Heart right ventricle (tissue), 16 donors: ENCODE measurements around the gene STK40. TPM values are rescaled to one million over a fixed set of nuclear protein-coding genes. Genes with fewer than 3 reads are reported as not detected.

ENCODE experiments used
- ATAC-seq, 8 donors: fragments of 200-7000 bp; cut with Tn5 transposase; one replicate each; pipeline ENCODE4 v1.9.1; 2020; ENCODE audit warnings: mild to moderate bottlenecking in 8 of 8, moderate library complexity in 8 of 8, moderate number of reproducible peaks in 1 of 8
- DNase-seq, 2 donors: peaks; one replicate each; pipeline ENCODE4 v3.0.0-alpha.2; 2020
- H3K27ac ChIP-seq, 10 donors: fragments of 200-600 bp; sonication (generic) in 2 of 10; one replicate each; pipeline versions ENCODE4 v1.5.0 to v1.8.0; 2020 to 2022; ENCODE audit warnings: mild to moderate bottlenecking in 3 of 10
- H3K27me3 ChIP-seq, 7 donors: fragments of 200-600 bp; one replicate each; pipeline ENCODE4 v1.8.0; 2021 to 2022; ENCODE audit warnings: mild to moderate bottlenecking in 2 of 7
- H3K36me3 ChIP-seq, 9 donors: fragments of 200-600 bp; sonication (generic) in 1 of 9; one replicate each; pipeline versions ENCODE4 v1.5.0 to v1.8.0; 2020 to 2022; ENCODE audit warnings: mild to moderate bottlenecking in 2 of 9
- H3K4me1 ChIP-seq, 9 donors: fragments of 200-600 bp; sonication (generic) in 1 of 9; one replicate each; pipeline versions ENCODE4 v1.5.0 to v1.8.0; 2020 to 2022; ENCODE audit warnings: mild to moderate bottlenecking in 4 of 9
- H3K4me3 ChIP-seq, 10 donors: fragments of 200-600 bp; sonication (generic) in 2 of 10; one replicate each; pipeline versions ENCODE4 v1.5.0 to v1.8.0; 2020 to 2022; ENCODE audit warnings: mild to moderate bottlenecking in 7 of 10, moderate library complexity in 2 of 10
- H3K9me3 ChIP-seq, 11 donors: fragments of 200-600 bp in 10 of 11; sonication (generic) in 2 of 11; one replicate each; pipeline versions ENCODE4 v1.5.0 to v1.8.0; 2013 to 2022; ENCODE audit warnings: mild to moderate bottlenecking in 2 of 11, control low read depth in 1 of 11, moderate library complexity in 1 of 11
- WGBS, 2 donors: extraction: QIAGEN DNeasy Blood & Tissue Kit; methylation state at CpG; one replicate each; pipeline ENCODE4 v1.1.7; 2013; ENCODE audit warnings: inconsistent platforms in 1 of 2; 5-methylcytosine and 5-hydroxymethylcytosine counted together
- intact Hi-C, 10 donors: fragments of 100-400 bp; cut with DNase I; formaldehyde crosslinking; loops; one replicate each; pipeline versions ENCODE4 v1.11.1 to v1.14.2; 2022
- polyA plus RNA-seq, 2 donors: library from polyadenylated mRNA; stranded (reverse); fragments of 200-250 nt; gene quantifications; one replicate each; pipeline ENCODE4 v1.2.3, GENCODE V29; 2013
- total RNA-seq, 10 donors: library from RNA; stranded (reverse); fragmentation: NEBNext Ultra II Directional in 3 of 10; extraction: Animal tissue kit (Norgen Biotek cat#: 25700) in 3 of 10; gene quantifications; one replicate each; pipeline versions ENCODE4 v1.2.1 to v1.2.4, GENCODE V29; 2021 to 2023
- TF ChIP-seq, protein P1 (sequence below), 9 donors: fragments of 200-600 bp; sonication (generic) in 2 of 9; IDR thresholded peaks; one replicate each; pipeline versions ENCODE4 v1.5.0 to v1.8.0; 2021 to 2022; ENCODE audit warnings: antibody characterized with exemption in 9 of 9, mild to moderate bottlenecking in 5 of 9, moderate library complexity in 1 of 9
- donor health status: Arrhythmogenic right ventricular cardiomyopathy.
- donor health status: ischemic (EF 13 %, LVEDD 7.1; RV severe dilation, severe dysfunction).
- donor health status: healthy with polysubstance abuse.
- donor health status: DM: no; HTN: yes; CAD: no.
- donor health status: DM: no; HTN: no; CAD: no.
- donor health status: ischemic (EF 25% LVEDD 6.9; RV normal size, moderate dysfunction).
- donor health status: ischemic (EF 25% LVEDD 5.7; RV mildly dilated, moderate dysfunction).
- donor health status: healthy.
- donor health status: DM: yes; HTN: yes; CAD: no.
- donor health status: Ischemic cardiomyopathy.
- donor health status: ischemic (EF 35%, LVEDD 5.7; RV mildly dilated, moderate dysfunction).
- donor health status: nonischemic (EF 11% LVEDD 7.7; RV severe dilation, severe dysfunction).
- donor health status: DM: yes; HTN: yes; CAD: no.
- donor health status: PGD.
- donor health status: ischemic (EF 29% LVEDD 5.4; RV normal size, mild dysfunction).
- donor health status: nonischemic (EF 23%, LVEDD 6.1; RV moderate dilation, normal function).

STK40 gene
- total and polyA plus RNA-seq, 12 donors, result 15.5 to 81.6 (median 57.3) TPM

DNA sequence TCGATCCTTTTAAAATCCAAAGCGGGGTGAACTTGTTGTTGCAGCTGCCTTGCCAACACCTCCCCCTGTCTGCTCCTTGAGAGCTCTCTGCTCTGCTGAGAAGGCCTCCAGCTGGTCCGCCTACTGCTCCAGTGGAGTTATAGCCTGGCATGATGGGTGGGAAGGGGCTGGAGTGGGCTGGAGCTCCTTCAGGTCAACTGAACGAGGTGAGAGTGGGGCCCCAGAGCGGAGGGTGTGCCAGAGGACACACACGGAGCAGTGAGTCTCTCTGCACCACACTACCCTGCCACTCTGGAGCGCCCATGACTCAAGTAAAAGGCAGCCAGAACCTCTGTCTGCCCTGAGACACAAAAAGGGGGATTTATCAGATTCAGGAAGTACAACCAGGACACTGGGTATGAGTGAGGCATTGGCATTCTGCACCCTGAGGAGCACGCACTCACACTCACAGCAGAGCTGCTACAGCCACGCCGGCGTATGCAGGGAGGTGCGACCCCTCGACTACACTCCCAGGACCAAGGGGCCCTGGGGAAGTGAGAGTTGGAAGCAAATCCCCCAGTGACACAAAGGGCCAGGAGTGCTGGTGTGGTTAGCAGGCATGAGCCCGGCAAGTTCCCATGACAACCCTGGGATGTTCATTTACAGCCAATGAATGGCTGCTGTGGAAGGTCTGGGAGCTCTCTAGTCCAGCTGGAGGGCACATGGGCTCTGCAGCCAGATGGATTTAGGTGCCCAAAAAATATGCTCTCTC lies 34.3 kb downstream of the STK40 start:
- intact Hi-C loops, result no loop called here
- DNase-seq (no peak), ATAC-seq (peak in 5 of 8 donors; percentile 5 to 25 (median 20))
- TF ChIP-seq, protein P1, sequence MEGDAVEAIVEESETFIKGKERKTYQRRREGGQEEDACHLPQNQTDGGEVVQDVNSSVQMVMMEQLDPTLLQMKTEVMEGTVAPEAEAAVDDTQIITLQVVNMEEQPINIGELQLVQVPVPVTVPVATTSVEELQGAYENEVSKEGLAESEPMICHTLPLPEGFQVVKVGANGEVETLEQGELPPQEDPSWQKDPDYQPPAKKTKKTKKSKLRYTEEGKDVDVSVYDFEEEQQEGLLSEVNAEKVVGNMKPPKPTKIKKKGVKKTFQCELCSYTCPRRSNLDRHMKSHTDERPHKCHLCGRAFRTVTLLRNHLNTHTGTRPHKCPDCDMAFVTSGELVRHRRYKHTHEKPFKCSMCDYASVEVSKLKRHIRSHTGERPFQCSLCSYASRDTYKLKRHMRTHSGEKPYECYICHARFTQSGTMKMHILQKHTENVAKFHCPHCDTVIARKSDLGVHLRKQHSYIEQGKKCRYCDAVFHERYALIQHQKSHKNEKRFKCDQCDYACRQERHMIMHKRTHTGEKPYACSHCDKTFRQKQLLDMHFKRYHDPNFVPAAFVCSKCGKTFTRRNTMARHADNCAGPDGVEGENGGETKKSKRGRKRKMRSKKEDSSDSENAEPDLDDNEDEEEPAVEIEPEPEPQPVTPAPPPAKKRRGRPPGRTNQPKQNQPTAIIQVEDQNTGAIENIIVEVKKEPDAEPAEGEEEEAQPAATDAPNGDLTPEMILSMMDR (IDR thresholded peaks at IDR 0.05), result peak in 2 of 9 donors; percentile 5 to 9
- no peaks in the 10 kb centered on the region for H3K9me3 ChIP-seq
- H3K4me1 ChIP-seq, result peaks cover 17 to 50% (median 39%) of the 10 kb centered on the region in 9 donors
- H3K27ac ChIP-seq, result peak overlapping the region in 8 of 10 donors; percentile 18 to 84 (median 76)
- H3K36me3 ChIP-seq, result peaks cover 0 to 88% (median 45%) of the 10 kb centered on the region in 9 donors
- no peak overlapping the region for H3K4me3 ChIP-seq
- WGBS, 2 donors, result 73 to 76% methylated on average over 14 of the region's 14 CpGs
- H3K27me3 ChIP-seq, result no peaks in the 10 kb centered on the region

DNA sequence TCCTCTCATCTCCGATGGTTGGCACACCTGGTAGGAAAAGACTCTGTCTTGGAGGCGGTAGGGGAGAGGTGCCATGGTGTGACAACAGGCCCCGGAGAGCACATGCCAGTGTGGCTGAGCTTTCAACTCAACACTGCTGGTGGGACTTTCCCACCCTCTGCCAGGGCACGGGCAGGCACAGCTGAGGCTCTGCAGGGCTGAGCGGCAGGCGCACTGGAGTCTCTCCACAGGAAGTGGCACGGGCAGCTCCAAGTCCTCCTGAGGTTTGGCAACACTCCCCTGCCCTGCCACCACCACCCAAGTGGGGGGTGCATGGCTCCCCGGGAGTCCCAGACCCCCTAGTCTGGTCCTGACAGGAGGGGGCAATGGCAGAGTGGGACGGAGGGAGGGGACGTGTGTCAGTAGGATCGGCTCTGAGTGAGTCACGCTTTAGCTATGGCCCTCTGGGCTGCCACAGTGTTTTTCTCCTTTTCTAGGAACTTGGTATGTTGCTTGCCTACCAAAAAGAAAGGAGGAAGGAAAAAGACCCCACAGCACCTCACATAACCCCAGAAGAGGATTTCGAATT lies 35.0 kb downstream of the STK40 start:
- peaks cover 0 to 89% (median 49%) of the 10 kb centered on the region in 9 donors for H3K36me3 ChIP-seq
- H3K4me3 ChIP-seq, result no peak overlapping the region
- no peak for DNase-seq

DNA sequence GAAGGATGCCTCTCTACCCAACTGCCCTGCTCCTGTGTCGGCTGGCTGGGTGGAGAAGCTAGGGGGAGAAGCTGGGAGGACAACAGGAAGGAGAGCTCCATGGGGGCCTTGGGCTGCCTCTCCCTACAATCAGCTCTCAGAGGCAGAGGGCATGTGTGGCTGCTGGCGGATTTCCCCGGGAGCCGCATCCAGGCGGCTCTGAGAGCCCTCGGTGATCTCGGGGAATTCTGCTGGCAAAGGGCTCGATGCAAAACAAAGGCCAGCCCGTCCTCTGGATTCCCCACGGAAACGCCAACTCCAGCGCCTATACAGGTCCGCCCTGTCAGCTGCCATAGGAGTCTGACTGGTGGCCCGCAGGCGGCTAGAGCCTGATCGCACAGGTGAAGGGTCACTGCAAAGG lies 35.9 kb downstream of the STK40 start:
- Histone ChIP-seq H3K27me3 (no peaks in the 10 kb centered on the region), H3K27ac (peak overlapping the region in 9 of 10 donors; percentile 19 to 84 (median 79)), H3K36me3 (peaks cover 0 to 89% (median 51%) of the 10 kb centered on the region in 9 donors), H3K9me3 (no peaks in the 10 kb centered on the region), H3K4me1 (peaks cover 17 to 50% (median 39%) of the 10 kb centered on the region in 9 donors), H3K4me3 (no peak overlapping the region)
- 62 to 64% methylated on average over 16 of the region's 16 CpGs for WGBS, 2 donors
- ATAC-seq, result peak; percentile 32 to 68 (median 43)
- intact Hi-C loops, result loop anchor here in 3 of 10 donors (1.0 to 5.0 kb wide), 3 partner anchors 48 to 67 kb away; no protein-coding TSS in a partner anchor
- no peak for DNase-seq
- TF ChIP-seq, protein P1 (IDR thresholded peaks at IDR 0.05), result no peak

More for the DNA sequence above, 35.0 kb downstream of the STK40 start:
- TF ChIP-seq, protein P1 (IDR thresholded peaks at IDR 0.05), result no peak
- Histone ChIP-seq H3K9me3 (no peaks in the 10 kb centered on the region), H3K4me1 (peaks cover 17 to 50% (median 39%) of the 10 kb centered on the region in 9 donors), H3K27me3 (no peaks in the 10 kb centered on the region), H3K27ac (peak overlapping the region in 7 of 10 donors; percentile 58 to 84 (median 79))
- intact Hi-C loops, result loop anchor here in 1 of 10 donors (1.0 kb wide), 1 partner anchor 48 kb away; no protein-coding TSS in a partner anchor
- peak; percentile 41 to 62 (median 56) for ATAC-seq
- WGBS, 2 donors, result 49 to 62% methylated on average over 13 of the region's 13 CpGs

DNA sequence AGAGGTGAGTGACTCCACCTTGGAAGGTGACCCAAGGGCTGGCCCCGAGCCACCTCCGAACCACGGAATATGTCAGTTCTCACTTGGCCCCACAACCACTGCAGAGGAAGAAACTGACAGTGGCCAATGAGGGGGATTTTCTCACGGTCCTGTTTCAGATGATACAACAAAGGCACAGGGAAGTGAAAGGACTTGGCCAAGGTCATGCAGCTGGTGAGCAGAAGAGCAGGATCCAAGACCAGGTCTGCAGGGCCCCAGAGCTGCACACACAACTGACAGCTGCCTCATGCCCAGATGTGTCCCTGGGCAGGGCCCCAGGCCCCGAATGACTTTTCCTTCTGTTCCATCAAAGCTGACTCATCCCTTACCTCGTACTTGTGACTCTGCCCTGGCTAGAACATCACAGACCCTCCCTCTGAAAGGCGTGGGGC lies 36.5 kb downstream of the STK40 start:
- intact Hi-C loops, result loop anchor here in 2 of 10 donors (5.0 kb wide), 2 partner anchors 58 to 68 kb away; no protein-coding TSS in a partner anchor
- H3K9me3 ChIP-seq, result no peaks in the 10 kb centered on the region
- TF ChIP-seq, protein P1 (IDR thresholded peaks at IDR 0.05), result no peak
- H3K27me3 ChIP-seq, result no peaks in the 10 kb centered on the region
- DNase-seq (no peak), ATAC-seq (peak in 1 of 8 donors; percentile 10)
- peaks cover 0 to 89% (median 45%) of the 10 kb centered on the region in 9 donors for H3K36me3 ChIP-seq
- 60 to 66% methylated on average over 7 of the region's 7 CpGs for WGBS, 2 donors
- H3K4me3 ChIP-seq, result no peak overlapping the region
- H3K4me1 ChIP-seq, result peaks cover 17 to 50% (median 39%) of the 10 kb centered on the region in 9 donors
- H3K27ac ChIP-seq, result peak overlapping the region in 9 of 10 donors; percentile 19 to 84 (median 79)
